Medulla oblongata (tissue), 1 donor: ENCODE measurements around the gene DNAJC8.
A peak's percentile ranks its signal among the peaks of the same experiment; 100 is the strongest.

Source experiments
- DNase-seq: peaks from one replicate; pipeline ENCODE4 v3.0.0-alpha.2; 2015; ENCODE audit errors: extremely low spot score

DNAJC8 gene

GRCh38 chr1:28200234-28200873 is 32.5 kb downstream of the DNAJC8 start:
- no peak for DNase-seq

GRCh38 chr1:28199328-28200233 is 33.2 kb downstream of the DNAJC8 start:
- no peak for DNase-seq

GRCh38 chr1:28197682-28198415 is 35.0 kb downstream of the DNAJC8 start:
- DNase-seq, result no peak

GRCh38 chr1:28196330-28196729 is 36.5 kb downstream of the DNAJC8 start:
- no peak for DNase-seq

GRCh38 chr1:28195780-28196179 is 37.0 kb downstream of the DNAJC8 start:
- DNase-seq, result no peak

GRCh38 chr1:28194326-28195035 is 38.3 kb downstream of the DNAJC8 start:
- DNase-seq, result no peak

- DNase-seq, result no peak
These were observed 39.1 kb downstream of the DNAJC8 start for GRCh38 chr1:28193701-28194161.

GRCh38 chr1:28190996-28191645 is 41.7 kb downstream of the DNAJC8 start:
- no peak for DNase-seq

- no peak for DNase-seq
These were observed 42.4 kb downstream of the DNAJC8 start for GRCh38 chr1:28190337-28190979.

GRCh38 chr1:28185071-28185470 is 47.8 kb downstream of the DNAJC8 start:
- no peak for DNase-seq

- DNase-seq, result no peak
These were observed 52.2 kb downstream of the DNAJC8 start for GRCh38 chr1:28180306-28181305.

GRCh38 chr1:28178690-28179485 is 53.9 kb downstream of the DNAJC8 start:
- DNase-seq, result no peak

- peak; percentile 26 for DNase-seq
These were observed 56.0 kb downstream of the DNAJC8 start, which contains the start of gene PTAFR for GRCh38 chr1:28176492-28177470. Gene PTAFR (minus strand): TSS chr1:28176690. CDS start chr1:28151021, 25,669 bp downstream.

GRCh38 chr1:28175955-28176485 is 56.8 kb downstream of the DNAJC8 start:
- no peak for DNase-seq

- DNase-seq, result no peak
These were observed 58.9 kb downstream of the DNAJC8 start for GRCh38 chr1:28173980-28174297.

- DNase-seq, result peak; percentile 63
These were observed 59.5 kb downstream of the DNAJC8 start for GRCh38 chr1:28173151-28173979.
